Measurements from ENCODE around the gene PER1. TPM values are rescaled to one million over a fixed set of nuclear protein-coding genes. Genes with fewer than 3 reads are reported as not detected.

PER1 gene
- total and polyA plus RNA-seq, 2 of the 13 experiments (the other 11 are each of a cell fraction or from before 2014, with no cell fraction given): 2.6 to 3.6 TPM

DNA sequence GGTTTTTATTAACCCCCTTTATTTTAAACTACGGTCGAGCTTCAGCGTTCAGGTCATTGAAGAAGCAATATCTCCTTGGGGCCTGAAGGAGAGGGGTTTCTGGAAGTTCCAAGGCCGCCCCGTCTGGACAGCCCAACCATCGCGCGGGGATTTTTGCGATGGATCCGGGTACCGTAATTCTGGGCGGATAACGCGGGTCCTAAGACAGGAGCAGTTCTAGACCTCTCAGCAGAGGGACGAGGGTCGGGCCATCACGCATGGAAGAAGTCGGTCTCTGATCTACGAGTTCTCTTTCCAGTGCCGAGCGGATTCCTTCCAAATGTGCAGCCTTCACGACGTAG lies 34.2 kb upstream of the PER1 start (continued):
- TF ChIP-seq SMAD1 (CRISPR knock-in tag; IDR thresholded peaks at IDR 0.05; ENCODE audit: borderline replicate concordance, low read depth): peak; percentile 96
- no peak for TF ChIP-seq PTBP1 (IDR thresholded peaks at IDR 0.05; ENCODE audit: low read depth, low read length, poor library complexity, severe bottlenecking)
- no peak for TF ChIP-seq ZNF879 (CRISPR knock-in tag; IDR thresholded peaks at IDR 0.05)
- TF ChIP-seq, protein P1, sequence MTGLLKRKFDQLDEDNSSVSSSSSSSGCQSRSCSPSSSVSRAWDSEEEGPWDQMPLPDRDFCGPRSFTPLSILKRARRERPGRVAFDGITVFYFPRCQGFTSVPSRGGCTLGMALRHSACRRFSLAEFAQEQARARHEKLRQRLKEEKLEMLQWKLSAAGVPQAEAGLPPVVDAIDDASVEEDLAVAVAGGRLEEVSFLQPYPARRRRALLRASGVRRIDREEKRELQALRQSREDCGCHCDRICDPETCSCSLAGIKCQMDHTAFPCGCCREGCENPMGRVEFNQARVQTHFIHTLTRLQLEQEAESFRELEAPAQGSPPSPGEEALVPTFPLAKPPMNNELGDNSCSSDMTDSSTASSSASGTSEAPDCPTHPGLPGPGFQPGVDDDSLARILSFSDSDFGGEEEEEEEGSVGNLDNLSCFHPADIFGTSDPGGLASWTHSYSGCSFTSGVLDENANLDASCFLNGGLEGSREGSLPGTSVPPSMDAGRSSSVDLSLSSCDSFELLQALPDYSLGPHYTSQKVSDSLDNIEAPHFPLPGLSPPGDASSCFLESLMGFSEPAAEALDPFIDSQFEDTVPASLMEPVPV (CRISPR knock-in tag; IDR thresholded peaks at IDR 0.05): no peak; the same call in 1 of the 2 replicates
- TF ChIP-seq, protein P2, sequence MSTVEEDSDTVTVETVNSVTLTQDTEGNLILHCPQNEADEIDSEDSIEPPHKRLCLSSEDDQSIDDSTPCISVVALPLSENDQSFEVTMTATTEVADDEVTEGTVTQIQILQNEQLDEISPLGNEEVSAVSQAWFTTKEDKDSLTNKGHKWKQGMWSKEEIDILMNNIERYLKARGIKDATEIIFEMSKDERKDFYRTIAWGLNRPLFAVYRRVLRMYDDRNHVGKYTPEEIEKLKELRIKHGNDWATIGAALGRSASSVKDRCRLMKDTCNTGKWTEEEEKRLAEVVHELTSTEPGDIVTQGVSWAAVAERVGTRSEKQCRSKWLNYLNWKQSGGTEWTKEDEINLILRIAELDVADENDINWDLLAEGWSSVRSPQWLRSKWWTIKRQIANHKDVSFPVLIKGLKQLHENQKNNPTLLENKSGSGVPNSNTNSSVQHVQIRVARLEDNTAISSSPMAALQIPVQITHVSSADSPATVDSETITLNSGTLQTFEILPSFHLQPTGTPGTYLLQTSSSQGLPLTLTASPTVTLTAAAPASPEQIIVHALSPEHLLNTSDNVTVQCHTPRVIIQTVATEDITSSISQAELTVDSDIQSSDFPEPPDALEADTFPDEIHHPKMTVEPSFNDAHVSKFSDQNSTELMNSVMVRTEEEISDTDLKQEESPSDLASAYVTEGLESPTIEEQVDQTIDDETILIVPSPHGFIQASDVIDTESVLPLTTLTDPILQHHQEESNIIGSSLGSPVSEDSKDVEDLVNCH (CRISPR knock-in tag; IDR thresholded peaks at IDR 0.05): no peak
- TF ChIP-seq ZNF558 (CRISPR knock-in tag; IDR thresholded peaks at IDR 0.05; ENCODE audit: borderline replicate concordance): 0 out of 2 replicates have a peak, but pooled peaks have one; percentile 87
- TF ChIP-seq ZNF329 (CRISPR knock-in tag; IDR thresholded peaks at IDR 0.05; ENCODE audit: low read depth): no peak
- no peak for TF ChIP-seq TOE1 (CRISPR knock-in tag; IDR thresholded peaks at IDR 0.05)
- no peak for TF ChIP-seq NFE2L2 (IDR thresholded peaks at IDR 0.05; ENCODE audit: low read length)
- TF ChIP-seq ATF7-NPFF (CRISPR knock-in tag; IDR thresholded peaks at IDR 0.05; ENCODE audit: low read depth): no peak
- no peak for TF ChIP-seq TBL1XR1 (IDR thresholded peaks at IDR 0.05; ENCODE audit: borderline replicate concordance, low read length, partially characterized antibody)
- no peak for TF ChIP-seq DMAP1 (CRISPR knock-in tag; IDR thresholded peaks at IDR 0.05)
- TF ChIP-seq GATAD1 (CRISPR knock-in tag; IDR thresholded peaks at IDR 0.05): no peak
- 0 out of 2 replicates have a peak, but pooled peaks have one; percentile 16 for TF ChIP-seq POGZ (CRISPR knock-in tag; IDR thresholded peaks at IDR 0.05)
- no peak for TF ChIP-seq KDM3A (CRISPR knock-in tag; IDR thresholded peaks at IDR 0.05; ENCODE audit: low read depth)
- TF ChIP-seq ZMYM3 (CRISPR knock-in tag; IDR thresholded peaks at IDR 0.05): no peak; the same call in 1 of the 2 replicates
- TF ChIP-seq ZFP41 (CRISPR knock-in tag; IDR thresholded peaks at IDR 0.05; ENCODE audit: borderline replicate concordance): no peak
- peak; percentile 69; the same call in 1 of the 2 replicates for TF ChIP-seq ZNF782 (CRISPR knock-in tag; IDR thresholded peaks at IDR 0.05; ENCODE audit: borderline replicate concordance)
- TF ChIP-seq SRSF9 (IDR thresholded peaks at IDR 0.05; ENCODE audit: borderline replicate concordance, insufficient read depth, low read depth, low read length, poor library complexity, severe bottlenecking): no peak
- TF ChIP-seq ZNF543 (CRISPR knock-in tag; IDR thresholded peaks at IDR 0.05): peak; percentile 57; the same call in 1 of the 2 replicates
- TF ChIP-seq, protein P3, sequence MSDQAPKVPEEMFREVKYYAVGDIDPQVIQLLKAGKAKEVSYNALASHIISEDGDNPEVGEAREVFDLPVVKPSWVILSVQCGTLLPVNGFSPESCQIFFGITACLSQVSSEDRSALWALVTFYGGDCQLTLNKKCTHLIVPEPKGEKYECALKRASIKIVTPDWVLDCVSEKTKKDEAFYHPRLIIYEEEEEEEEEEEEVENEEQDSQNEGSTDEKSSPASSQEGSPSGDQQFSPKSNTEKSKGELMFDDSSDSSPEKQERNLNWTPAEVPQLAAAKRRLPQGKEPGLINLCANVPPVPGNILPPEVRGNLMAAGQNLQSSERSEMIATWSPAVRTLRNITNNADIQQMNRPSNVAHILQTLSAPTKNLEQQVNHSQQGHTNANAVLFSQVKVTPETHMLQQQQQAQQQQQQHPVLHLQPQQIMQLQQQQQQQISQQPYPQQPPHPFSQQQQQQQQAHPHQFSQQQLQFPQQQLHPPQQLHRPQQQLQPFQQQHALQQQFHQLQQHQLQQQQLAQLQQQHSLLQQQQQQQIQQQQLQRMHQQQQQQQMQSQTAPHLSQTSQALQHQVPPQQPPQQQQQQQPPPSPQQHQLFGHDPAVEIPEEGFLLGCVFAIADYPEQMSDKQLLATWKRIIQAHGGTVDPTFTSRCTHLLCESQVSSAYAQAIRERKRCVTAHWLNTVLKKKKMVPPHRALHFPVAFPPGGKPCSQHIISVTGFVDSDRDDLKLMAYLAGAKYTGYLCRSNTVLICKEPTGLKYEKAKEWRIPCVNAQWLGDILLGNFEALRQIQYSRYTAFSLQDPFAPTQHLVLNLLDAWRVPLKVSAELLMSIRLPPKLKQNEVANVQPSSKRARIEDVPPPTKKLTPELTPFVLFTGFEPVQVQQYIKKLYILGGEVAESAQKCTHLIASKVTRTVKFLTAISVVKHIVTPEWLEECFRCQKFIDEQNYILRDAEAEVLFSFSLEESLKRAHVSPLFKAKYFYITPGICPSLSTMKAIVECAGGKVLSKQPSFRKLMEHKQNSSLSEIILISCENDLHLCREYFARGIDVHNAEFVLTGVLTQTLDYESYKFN (CRISPR knock-in tag; conservative IDR thresholded peaks at IDR 0.05): no peak
- TF ChIP-seq THAP11 (CRISPR knock-in tag; IDR thresholded peaks at IDR 0.05): no peak
- no peak for TF ChIP-seq MAZ (IDR thresholded peaks at IDR 0.05; ENCODE audit: borderline replicate concordance, low read depth, low read length)
- peak; percentile 73 for TF ChIP-seq MAZ (CRISPR knock-in tag; IDR thresholded peaks at IDR 0.05; ENCODE audit: low read depth)

Measured in HepG2 (cell line).